GM12878 (cell line): Measurements from ENCODE around the gene WNT9A.

ENCODE experiments used
- ASH2L ChIP-seq: fragments of 300-600, 200-600 bp; sonication (generic); IDR thresholded peaks from 2 replicates; pipeline ENCODE4 v1.6.1; 2017; ENCODE audit warnings: low read depth, mild to moderate bottlenecking, borderline replicate concordance
- CHD4 ChIP-seq: fragments of 200-600 bp; sonication (generic); IDR thresholded peaks from 2 replicates; pipeline ENCODE4 v1.6.1; 2016; ENCODE audit warnings: mild to moderate bottlenecking
- EGR1 ChIP-seq, 2 experiments: IDR thresholded peaks; 1 replicate in 1 of 2; 2 replicates in 1 of 2; pipeline ENCODE4 v1.6.1; 2011 to 2012; ENCODE audit warnings: low read depth in 2 of 2, low read length in 2 of 2, borderline replicate concordance in 1 of 2, mild to moderate bottlenecking in 1 of 2, moderate library complexity in 1 of 2
- IRF3 ChIP-seq: fragments of 450-650 bp; IDR thresholded peaks from 2 replicates; pipeline ENCODE4 v1.6.1; 2014; ENCODE audit warnings: mild to moderate bottlenecking
- MYC ChIP-seq: IDR thresholded peaks from 2 replicates; pipeline ENCODE4 v1.6.1; 2011; ENCODE audit warnings: mild to moderate bottlenecking, low read length, moderate library complexity, inconsistent platforms; ENCODE audit not compliant: insufficient read depth, insufficient replicate concordance, insufficient read length, severe bottlenecking
- POLR2A ChIP-seq: IDR thresholded peaks from 2 replicates; pipeline ENCODE4 v1.6.1; 2011; ENCODE audit warnings: low read depth, mild to moderate bottlenecking, low read length
- RUNX3 ChIP-seq: IDR thresholded peaks from 2 replicates; pipeline ENCODE4 v1.6.1; 2012; ENCODE audit warnings: low read length, inconsistent platforms
- SPI1 ChIP-seq: IDR thresholded peaks from 2 replicates; pipeline ENCODE4 v1.6.1; 2011; ENCODE audit warnings: low read depth, mild to moderate bottlenecking, low read length, moderate library complexity, borderline replicate concordance; ENCODE audit not compliant: insufficient read depth
- USF2 ChIP-seq: IDR thresholded peaks from 2 replicates; pipeline ENCODE4 v1.6.1; 2011; ENCODE audit warnings: low read depth, low read length, improper control_type of control experiment, borderline replicate concordance
- TF ChIP-seq, protein P1 (sequence below), 3 experiments: IDR thresholded peaks in 2 of 3; conservative IDR thresholded peaks in 1 of 3; 2 replicates each; pipeline ENCODE4 v1.5.1; 2011; ENCODE audit warnings: low read depth in 3 of 3, low read length in 3 of 3, mild to moderate bottlenecking in 3 of 3, control low read depth in 2 of 3, moderate library complexity in 2 of 3, inconsistent platforms in 1 of 3, mixed read lengths in 1 of 3; ENCODE audit not compliant: control insufficient read depth in 2 of 3, insufficient read depth in 1 of 3; ENCODE audit errors: extremely low read depth in 1 of 3
- TF ChIP-seq, protein P2 (sequence below): fragments of 450-650 bp; IDR thresholded peaks from 2 replicates; pipeline ENCODE4 v1.6.1; 2017; ENCODE audit warnings: mild to moderate bottlenecking, low read depth, inconsistent platforms; ENCODE audit not compliant: poor library complexity, severe bottlenecking

DNA sequence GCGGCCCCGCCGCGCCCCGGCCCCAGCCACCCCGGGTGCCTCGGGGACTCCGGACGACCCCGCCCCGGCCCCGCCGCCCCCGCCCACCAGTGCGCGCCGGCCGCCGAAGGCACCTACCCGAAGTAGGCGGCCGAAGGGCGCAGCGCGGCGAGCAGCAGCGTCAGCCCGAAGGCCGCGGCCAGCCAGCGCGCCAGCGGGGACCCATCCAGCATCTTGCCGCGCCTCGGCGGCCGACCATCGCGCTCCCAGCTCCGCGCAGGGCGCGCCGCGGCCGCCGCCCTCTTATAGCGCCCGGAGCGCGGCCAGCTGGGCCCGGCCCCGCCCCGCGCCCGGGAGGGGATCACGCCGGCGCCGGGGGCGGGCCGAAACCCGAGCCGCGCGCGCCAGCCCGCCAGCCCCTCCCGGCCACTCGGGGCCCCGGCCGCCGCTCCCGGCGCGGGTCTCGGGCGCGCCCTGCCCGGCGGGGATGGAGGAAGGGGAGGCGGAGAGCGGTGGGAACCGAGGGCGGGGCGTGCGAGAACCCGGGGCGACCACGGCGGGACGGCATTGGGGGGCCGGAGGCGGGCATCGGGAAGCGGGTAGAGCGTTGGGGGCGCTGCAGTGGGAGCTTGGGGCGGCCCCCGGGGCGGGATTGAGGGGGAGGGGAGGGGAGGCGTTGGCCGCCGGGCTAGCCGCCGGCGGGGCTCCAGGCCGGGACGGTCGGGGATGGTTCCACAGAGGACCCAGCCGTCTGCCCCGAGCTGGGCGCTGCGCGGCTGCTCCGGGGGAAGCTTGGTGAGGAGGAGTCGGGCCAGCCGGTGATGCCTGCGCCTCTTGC is at the start of gene WNT9A:
- TF ChIP-seq IRF3, result no peak
- no peak for TF ChIP-seq RUNX3
- no peak for TF ChIP-seq ASH2L
- no peak for TF ChIP-seq MYC
- TF ChIP-seq, protein P1, sequence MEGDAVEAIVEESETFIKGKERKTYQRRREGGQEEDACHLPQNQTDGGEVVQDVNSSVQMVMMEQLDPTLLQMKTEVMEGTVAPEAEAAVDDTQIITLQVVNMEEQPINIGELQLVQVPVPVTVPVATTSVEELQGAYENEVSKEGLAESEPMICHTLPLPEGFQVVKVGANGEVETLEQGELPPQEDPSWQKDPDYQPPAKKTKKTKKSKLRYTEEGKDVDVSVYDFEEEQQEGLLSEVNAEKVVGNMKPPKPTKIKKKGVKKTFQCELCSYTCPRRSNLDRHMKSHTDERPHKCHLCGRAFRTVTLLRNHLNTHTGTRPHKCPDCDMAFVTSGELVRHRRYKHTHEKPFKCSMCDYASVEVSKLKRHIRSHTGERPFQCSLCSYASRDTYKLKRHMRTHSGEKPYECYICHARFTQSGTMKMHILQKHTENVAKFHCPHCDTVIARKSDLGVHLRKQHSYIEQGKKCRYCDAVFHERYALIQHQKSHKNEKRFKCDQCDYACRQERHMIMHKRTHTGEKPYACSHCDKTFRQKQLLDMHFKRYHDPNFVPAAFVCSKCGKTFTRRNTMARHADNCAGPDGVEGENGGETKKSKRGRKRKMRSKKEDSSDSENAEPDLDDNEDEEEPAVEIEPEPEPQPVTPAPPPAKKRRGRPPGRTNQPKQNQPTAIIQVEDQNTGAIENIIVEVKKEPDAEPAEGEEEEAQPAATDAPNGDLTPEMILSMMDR (IDR thresholded peaks at IDR 0.05 in 2 of 3, conservative IDR thresholded peaks at IDR 0.05 in 1 of 3; ENCODE audit: control insufficient read depth in 2 of 3, extremely low read depth in 1 of 3, insufficient read depth in 1 of 3, low read depth in 3 of 3, low read length in 3 of 3), result no peak
- no peak for TF ChIP-seq EGR1 (IDR thresholded peaks at IDR 0.05; ENCODE audit: borderline replicate concordance in 1 of 2, low read depth in 2 of 2, low read length in 2 of 2)
- no peak for TF ChIP-seq POLR2A
- TF ChIP-seq CHD4, result no peak
- no peak for TF ChIP-seq USF2
- no peak for TF ChIP-seq SPI1
- TF ChIP-seq, protein P2, sequence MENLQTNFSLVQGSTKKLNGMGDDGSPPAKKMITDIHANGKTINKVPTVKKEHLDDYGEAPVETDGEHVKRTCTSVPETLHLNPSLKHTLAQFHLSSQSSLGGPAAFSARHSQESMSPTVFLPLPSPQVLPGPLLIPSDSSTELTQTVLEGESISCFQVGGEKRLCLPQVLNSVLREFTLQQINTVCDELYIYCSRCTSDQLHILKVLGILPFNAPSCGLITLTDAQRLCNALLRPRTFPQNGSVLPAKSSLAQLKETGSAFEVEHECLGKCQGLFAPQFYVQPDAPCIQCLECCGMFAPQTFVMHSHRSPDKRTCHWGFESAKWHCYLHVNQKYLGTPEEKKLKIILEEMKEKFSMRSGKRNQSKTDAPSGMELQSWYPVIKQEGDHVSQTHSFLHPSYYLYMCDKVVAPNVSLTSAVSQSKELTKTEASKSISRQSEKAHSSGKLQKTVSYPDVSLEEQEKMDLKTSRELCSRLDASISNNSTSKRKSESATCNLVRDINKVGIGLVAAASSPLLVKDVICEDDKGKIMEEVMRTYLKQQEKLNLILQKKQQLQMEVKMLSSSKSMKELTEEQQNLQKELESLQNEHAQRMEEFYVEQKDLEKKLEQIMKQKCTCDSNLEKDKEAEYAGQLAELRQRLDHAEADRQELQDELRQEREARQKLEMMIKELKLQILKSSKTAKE, result no peak
